ENCODE measurements around the gene AFF2. TPM values are rescaled to one million over a fixed set of nuclear protein-coding genes. Genes with fewer than 3 reads are reported as not detected.

The AFF2 gene
- total RNA-seq, 3 donors from 2014 or later (not counting 1 experiment from before 2014, with no cell fraction given): 0.24 to 4.8 (median 0.79) TPM

DNA sequence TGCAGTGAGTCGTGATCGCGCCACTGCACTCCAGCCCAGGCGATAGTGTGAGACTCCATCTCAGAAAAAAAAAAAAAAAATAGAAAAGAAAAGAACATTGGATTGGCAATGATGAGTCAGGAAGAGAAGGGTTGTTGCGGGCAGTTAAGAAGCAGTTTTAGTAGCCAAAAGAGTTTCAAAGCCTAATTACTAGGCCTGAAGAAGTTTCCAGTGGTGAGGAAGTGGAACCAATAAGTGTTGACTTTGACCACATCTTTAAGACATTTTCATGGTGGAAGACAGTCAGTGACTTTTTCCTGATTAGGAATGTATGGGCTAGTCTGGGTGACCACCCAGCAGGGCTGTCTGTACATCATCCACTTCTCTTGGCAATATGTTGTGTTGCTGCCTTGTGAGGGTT is 442.3 kb downstream of the AFF2 start:
- no peak for ATAC-seq

DNA sequence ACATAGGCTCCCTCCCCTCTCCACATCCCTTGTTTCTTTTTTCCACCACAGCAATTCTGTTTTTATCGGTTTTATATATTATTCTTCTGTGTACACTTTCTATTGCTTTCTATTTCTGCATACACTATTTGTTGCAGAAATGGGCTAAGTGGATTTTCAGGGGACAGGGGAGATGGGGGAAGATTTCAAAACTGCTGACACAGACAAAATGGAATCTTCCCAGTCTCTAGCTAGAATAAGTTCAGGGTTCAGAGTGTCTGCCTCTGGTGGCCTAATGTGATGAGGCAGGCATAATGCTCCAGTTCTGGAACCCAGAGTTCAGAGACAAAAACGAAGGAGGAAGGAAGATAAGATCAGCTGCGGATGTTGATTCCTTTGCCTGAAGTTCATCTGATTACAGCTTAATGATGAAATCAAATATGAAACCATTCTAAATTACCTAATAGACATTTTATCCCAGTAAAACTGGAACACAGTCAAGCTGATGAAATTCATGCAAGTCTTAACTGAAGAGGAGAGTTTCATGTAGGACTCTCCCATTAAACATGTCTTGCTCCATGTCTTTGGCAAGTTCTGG is 447.1 kb downstream of the AFF2 start:
- Histone ChIP-seq H3K4me3 (ENCODE audit: low read length) (no peak overlapping the region), H3K27ac (ENCODE audit: low read length) (no peak overlapping the region), H3K4me1 (ENCODE audit: control insufficient read depth, insufficient read depth, low read length) (no peaks in the 10 kb centered on the region), H3K36me3 (ENCODE audit: control insufficient read depth, insufficient read depth, low read length) (no peaks in the 10 kb centered on the region), H3K27me3 (ENCODE audit: control insufficient read depth, insufficient read depth, low read length) (no peaks in the 10 kb centered on the region), H3K9me3 (ENCODE audit: control insufficient read depth, insufficient read depth, low read length) (no peaks in the 10 kb centered on the region)
- DNase-seq (no peak), ATAC-seq (no peak)
- intact Hi-C loops (cut with micrococcal nuclease): no loop called here
- H3K27ac Mint-ChIP-seq: no peak overlapping the region
- no peaks in the 10 kb centered on the region for H3K4me1 Mint-ChIP-seq
- H3K9me3 Mint-ChIP-seq: peaks cover 0 to 2% of the 10 kb centered on the region in 2 donors
- no peak overlapping the region for H3K4me3 Mint-ChIP-seq
- 17% methylated on average over 2 of the region's 3 CpGs for WGBS (ENCODE audit: insufficient coverage)
- H3K27me3 Mint-ChIP-seq (ENCODE audit: low read depth in 2 of 2): peaks cover 0 to 7% of the 10 kb centered on the region in 2 donors
- no peaks in the 10 kb centered on the region for H3K36me3 Mint-ChIP-seq
- TF ChIP-seq, protein P1, sequence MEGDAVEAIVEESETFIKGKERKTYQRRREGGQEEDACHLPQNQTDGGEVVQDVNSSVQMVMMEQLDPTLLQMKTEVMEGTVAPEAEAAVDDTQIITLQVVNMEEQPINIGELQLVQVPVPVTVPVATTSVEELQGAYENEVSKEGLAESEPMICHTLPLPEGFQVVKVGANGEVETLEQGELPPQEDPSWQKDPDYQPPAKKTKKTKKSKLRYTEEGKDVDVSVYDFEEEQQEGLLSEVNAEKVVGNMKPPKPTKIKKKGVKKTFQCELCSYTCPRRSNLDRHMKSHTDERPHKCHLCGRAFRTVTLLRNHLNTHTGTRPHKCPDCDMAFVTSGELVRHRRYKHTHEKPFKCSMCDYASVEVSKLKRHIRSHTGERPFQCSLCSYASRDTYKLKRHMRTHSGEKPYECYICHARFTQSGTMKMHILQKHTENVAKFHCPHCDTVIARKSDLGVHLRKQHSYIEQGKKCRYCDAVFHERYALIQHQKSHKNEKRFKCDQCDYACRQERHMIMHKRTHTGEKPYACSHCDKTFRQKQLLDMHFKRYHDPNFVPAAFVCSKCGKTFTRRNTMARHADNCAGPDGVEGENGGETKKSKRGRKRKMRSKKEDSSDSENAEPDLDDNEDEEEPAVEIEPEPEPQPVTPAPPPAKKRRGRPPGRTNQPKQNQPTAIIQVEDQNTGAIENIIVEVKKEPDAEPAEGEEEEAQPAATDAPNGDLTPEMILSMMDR (IDR thresholded peaks at IDR 0.05): no peak

More for the DNA sequence above, 442.3 kb downstream of the AFF2 start:
- 70% methylated on average over 5 of the region's 5 CpGs for WGBS (ENCODE audit: insufficient coverage)
- Mint-ChIP-seq H3K27ac (no peak overlapping the region), H3K27me3 (ENCODE audit: low read depth in 2 of 2) (peaks cover 0 to 11% of the 10 kb centered on the region in 2 donors), H3K36me3 (no peaks in the 10 kb centered on the region), H3K4me3 (no peak overlapping the region), H3K9me3 (peaks cover 0 to 3% of the 10 kb centered on the region in 2 donors), H3K4me1 (no peaks in the 10 kb centered on the region)
- TF ChIP-seq, protein P1 (IDR thresholded peaks at IDR 0.05): no peak
- no peaks in the 10 kb centered on the region for H3K27me3 ChIP-seq (ENCODE audit: control insufficient read depth, insufficient read depth, low read length)
- intact Hi-C loops (cut with micrococcal nuclease): no loop called here
- no peak overlapping the region for H3K4me3 ChIP-seq (ENCODE audit: low read length)
- H3K4me1 ChIP-seq (ENCODE audit: control insufficient read depth, insufficient read depth, low read length): no peaks in the 10 kb centered on the region
- H3K9me3 ChIP-seq (ENCODE audit: control insufficient read depth, insufficient read depth, low read length): no peaks in the 10 kb centered on the region
- no peak for DNase-seq
- no peaks in the 10 kb centered on the region for H3K36me3 ChIP-seq (ENCODE audit: control insufficient read depth, insufficient read depth, low read length)
- H3K27ac ChIP-seq (ENCODE audit: low read length): no peak overlapping the region

DNA sequence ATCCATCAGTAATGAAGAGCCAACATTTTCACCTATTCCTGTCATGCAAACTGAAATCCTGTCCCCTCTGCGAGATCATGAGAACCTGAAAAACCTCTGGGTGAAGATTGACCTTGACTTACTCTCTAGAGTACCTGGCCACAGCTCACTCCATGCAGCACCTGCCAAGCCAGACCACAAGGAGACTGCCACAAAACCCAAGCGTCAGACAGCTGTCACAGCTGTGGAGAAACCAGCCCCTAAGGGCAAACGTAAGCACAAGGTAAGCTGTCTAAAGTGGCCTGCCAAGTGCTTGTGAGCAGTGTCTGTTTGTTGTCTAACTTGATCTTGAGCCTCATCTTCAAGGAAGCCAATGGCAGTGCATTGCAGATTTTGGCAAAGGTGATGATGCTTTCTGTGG is 455.9 kb downstream of the AFF2 start:
- WGBS (ENCODE audit: insufficient coverage): 51% methylated on average over 3 of the region's 3 CpGs
- TF ChIP-seq, protein P1 (IDR thresholded peaks at IDR 0.05): no peak
- H3K9me3 Mint-ChIP-seq: no peaks in the 10 kb centered on the region
- H3K27ac ChIP-seq (ENCODE audit: low read length): no peak overlapping the region
- ATAC-seq (no peak), DNase-seq (no peak)
- H3K27me3 Mint-ChIP-seq (ENCODE audit: low read depth in 2 of 2): no peaks in the 10 kb centered on the region
- H3K36me3 ChIP-seq (ENCODE audit: control insufficient read depth, insufficient read depth, low read length): no peaks in the 10 kb centered on the region
- H3K9me3 ChIP-seq (ENCODE audit: control insufficient read depth, insufficient read depth, low read length): no peaks in the 10 kb centered on the region
- H3K4me3 Mint-ChIP-seq: no peak overlapping the region
- H3K36me3 Mint-ChIP-seq: no peaks in the 10 kb centered on the region
- no peak overlapping the region for H3K27ac Mint-ChIP-seq
- H3K27me3 ChIP-seq (ENCODE audit: control insufficient read depth, insufficient read depth, low read length): no peaks in the 10 kb centered on the region
- H3K4me3 ChIP-seq (ENCODE audit: low read length): no peak overlapping the region
- intact Hi-C loops (cut with micrococcal nuclease): no loop called here
- no peaks in the 10 kb centered on the region for H3K4me1 ChIP-seq (ENCODE audit: control insufficient read depth, insufficient read depth, low read length)
- no peaks in the 10 kb centered on the region for H3K4me1 Mint-ChIP-seq

DNA sequence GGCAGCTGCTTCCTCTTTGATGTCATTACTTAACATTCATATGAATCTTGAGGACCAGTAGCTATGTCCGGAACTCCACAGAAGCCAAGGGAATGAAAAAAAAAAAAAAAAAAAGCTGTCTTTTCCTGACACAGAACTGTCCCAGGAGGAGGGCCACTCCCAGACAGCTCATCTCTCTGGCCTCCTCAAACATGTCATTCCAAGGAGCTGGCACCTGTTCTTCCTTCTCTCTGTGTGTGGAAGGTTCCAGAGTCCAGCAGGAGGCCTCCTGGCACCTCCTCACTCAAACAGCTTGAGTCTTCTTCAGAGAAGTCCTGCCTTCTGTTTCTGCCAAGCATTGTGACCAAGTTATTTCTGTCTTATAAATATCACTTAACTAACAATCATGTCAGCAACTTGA is 458.5 kb downstream of the AFF2 start:
- no peaks in the 10 kb centered on the region for H3K9me3 ChIP-seq (ENCODE audit: control insufficient read depth, insufficient read depth, low read length)
- Mint-ChIP-seq H3K27ac (no peak overlapping the region), H3K36me3 (no peaks in the 10 kb centered on the region), H3K4me1 (no peaks in the 10 kb centered on the region), H3K4me3 (no peak overlapping the region), H3K9me3 (no peaks in the 10 kb centered on the region), H3K27me3 (ENCODE audit: low read depth in 2 of 2) (no peaks in the 10 kb centered on the region)
- no peaks in the 10 kb centered on the region for H3K4me1 ChIP-seq (ENCODE audit: control insufficient read depth, insufficient read depth, low read length)
- no peaks in the 10 kb centered on the region for H3K36me3 ChIP-seq (ENCODE audit: control insufficient read depth, insufficient read depth, low read length)
- WGBS (ENCODE audit: insufficient coverage): 100% methylated on average over 1 of the region's 1 CpG
- no peak for DNase-seq
- intact Hi-C loops (cut with micrococcal nuclease): no loop called here
- no peak for ATAC-seq
- TF ChIP-seq, protein P1 (IDR thresholded peaks at IDR 0.05): no peak
- H3K27ac ChIP-seq (ENCODE audit: low read length): no peak overlapping the region
- no peak overlapping the region for H3K4me3 ChIP-seq (ENCODE audit: low read length)
- no peaks in the 10 kb centered on the region for H3K27me3 ChIP-seq (ENCODE audit: control insufficient read depth, insufficient read depth, low read length)
